HG03521 (cell line): ENCODE results near the gene GATB.

Experiments used
- ATAC-seq: cut with Tn5 transposase; IDR thresholded peaks from one replicate; pipeline ENCODE4 v1.9.1; 2021; ENCODE audit warnings: mild to moderate bottlenecking, moderate library complexity; ENCODE audit not compliant: unreplicated experiment

Gene GATB

DNA sequence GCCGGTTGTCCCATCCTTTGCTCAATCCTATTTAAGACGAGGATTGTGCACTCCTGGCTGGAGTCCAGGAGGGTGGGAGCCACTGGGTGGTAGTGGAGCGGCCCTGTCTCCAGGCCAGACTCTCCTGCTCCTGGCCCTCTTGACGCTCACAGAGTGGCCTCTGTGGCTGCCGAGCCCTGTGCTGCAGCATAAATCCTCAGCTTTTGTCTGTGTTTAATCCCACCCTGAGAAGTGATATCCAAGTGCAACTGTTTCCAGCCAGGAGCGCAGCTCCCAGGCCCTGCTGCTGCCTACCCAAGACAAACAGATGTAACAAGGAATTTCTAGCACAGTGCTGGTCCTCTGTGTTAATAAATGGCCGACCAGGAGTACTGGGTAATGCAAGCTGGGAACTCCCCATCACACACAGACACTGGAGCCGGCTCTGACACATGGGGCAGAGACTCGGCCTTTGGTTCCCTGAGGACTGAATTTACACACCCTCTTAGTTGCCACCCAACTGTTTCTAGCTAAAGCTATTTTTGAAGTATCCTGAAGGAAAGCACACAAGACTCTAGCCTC is 85.3 kb downstream of the GATB start:
- no peak for ATAC-seq

DNA sequence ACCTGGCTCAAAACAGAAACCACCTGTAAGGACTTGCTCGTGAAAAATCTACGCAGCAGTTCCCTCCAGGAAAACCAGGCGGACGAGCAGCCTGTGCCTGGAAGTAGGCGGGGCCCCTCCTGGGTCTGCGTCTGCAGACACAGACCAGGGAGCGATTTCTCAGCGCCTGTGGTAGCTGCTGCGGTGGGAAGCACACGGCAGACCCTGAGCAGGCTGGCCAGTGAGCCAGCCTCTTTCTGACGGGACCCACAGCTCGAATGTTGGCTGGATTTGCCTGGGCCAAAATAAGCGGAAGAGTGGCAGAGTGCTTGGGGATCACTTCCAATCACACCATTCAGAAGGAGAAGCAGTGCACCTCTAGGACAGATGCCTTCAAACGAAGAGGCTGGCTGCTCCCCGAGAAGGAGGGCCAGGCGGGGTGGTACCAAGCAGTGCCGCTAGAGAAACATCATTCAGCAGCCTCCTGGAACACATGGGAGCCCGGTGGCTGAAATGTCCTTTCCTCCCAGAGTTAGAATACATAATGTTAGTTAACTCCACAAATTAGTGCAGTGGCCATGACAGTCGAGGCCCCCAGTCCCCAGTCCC is 85.9 kb downstream of the GATB start:
- no peak for ATAC-seq

DNA sequence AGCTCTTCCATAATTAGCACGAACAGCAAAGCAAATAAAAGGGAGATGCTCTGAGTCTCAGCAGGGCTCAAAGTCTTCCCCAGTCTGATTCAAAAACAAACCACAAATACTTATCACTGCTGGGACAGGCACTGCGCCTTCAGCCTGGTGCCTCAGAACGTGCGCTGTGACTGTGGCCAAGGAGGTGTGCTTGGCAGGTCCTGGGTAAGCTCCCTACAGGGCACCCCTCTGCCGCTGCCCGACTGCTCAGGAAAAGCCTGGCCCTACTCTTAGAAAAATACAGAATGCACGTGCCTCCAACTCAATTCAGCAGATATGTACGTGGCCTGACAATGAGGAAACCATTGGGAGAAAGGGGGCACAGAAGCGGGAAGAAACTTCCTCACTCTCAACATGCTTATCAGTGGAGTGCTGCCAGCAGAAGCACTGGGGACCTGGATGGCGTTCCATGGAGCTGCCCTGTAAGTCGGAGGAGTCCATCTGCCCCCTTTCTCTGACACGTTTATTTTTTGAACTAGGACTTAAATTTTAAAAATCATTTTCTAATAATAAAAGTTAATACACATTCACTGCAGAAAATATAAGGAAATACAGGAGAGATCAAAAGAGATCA is 86.8 kb downstream of the GATB start:
- no peak for ATAC-seq

DNA sequence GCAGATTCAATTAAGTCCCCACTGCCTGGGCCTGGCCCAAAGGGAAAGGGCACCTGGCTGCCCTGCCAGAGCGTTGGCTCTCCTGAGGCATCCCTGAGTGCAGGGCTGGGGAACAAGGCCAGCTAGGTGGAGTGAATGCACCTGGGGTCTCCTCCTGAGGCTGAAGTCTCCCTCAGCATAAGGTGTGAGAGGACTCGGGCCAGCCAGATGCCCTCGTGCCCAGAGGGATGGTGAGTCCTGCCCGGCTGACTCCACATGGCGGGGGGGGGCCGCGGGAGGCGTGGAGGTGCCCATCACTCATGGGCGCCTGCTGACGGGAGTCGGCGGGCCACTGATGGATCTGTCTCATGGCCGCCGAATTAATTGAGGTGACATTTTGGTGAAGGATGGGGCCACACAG is 87.8 kb downstream of the GATB start:
- ATAC-seq: no peak

- no peak for ATAC-seq
Observed at GRCh38 chr4:151671541-151672059, 89.2 kb downstream of the GATB start.

GRCh38 chr4:151670843-151671242 is 90.0 kb downstream of the GATB start:
- ATAC-seq: no peak

GRCh38 chr4:151669990-151670389 is 90.8 kb downstream of the GATB start:
- ATAC-seq: no peak

DNA sequence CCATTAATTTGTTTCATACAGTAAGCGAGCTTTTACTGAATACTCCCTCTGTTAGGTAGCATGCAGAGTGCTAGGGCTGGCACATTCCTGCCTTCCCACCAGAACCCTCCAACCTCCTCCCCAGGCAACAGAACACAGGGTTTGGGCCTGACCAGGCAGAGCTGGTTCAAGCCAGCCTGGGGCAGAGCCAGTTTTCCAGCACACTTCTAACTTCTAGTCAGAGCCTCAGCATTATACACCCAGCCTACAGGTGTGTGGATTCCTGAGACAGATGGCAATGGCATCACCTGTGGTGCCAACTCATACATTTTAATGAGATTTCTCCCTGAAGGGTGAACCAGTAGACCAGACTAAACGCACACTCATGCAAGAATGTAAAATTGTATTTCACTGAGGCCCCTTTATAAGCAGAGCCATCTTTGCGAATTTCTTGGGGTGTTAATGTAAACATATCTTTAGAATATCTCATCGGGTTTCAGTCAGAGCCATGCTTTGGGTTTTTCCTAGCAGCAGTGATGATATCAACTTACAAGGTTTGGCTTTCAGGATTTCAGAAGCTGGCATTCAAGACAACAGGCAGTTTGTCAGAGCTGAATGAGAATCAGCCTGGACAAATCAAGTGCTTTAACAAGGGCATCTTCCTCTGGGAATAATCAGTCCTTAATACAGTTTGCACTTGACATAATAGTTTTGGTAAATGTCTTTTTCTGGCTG is 92.0 kb downstream of the GATB start:
- no peak for ATAC-seq

GRCh38 chr4:151667666-151668065 is 93.1 kb downstream of the GATB start:
- ATAC-seq: no peak

GRCh38 chr4:151667048-151667447 is 93.8 kb downstream of the GATB start:
- no peak for ATAC-seq

DNA sequence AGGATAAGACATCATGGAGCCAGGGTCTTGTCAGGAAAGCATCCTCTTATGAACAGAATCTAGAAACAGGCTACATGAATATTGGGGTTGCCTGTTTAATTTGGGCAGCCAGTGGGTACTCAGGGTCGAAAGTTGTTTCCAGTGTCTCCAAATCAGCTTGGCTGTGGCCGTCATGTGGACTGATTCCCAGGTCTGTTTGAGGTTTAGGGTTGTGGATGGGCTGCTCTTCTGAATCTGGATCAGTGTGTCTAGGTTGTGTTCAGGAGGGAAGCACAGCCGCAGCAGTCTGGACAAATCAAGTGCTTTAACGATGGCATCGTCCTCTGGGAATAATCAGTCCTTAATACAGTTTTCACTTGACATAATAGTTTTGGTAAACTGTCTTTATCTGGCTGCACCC is 94.3 kb downstream of the GATB start:
- ATAC-seq: no peak

DNA sequence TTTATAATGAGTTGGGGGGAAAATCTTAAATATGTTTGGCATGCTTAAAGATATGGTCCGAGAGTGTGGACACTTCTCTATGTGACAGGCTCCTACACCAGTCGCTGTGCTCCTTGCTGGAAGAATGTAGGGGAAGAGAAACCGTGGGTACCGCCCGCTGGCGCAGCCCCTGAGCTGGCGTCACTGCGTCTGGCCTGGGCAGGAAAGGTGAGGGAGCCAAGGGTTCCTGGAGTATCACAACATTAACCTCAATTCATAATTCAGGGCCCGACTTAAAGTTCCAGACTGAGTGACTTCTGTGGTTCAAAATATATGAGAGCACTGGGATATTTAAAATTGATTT is 95.1 kb downstream of the GATB start:
- ATAC-seq: no peak

DNA sequence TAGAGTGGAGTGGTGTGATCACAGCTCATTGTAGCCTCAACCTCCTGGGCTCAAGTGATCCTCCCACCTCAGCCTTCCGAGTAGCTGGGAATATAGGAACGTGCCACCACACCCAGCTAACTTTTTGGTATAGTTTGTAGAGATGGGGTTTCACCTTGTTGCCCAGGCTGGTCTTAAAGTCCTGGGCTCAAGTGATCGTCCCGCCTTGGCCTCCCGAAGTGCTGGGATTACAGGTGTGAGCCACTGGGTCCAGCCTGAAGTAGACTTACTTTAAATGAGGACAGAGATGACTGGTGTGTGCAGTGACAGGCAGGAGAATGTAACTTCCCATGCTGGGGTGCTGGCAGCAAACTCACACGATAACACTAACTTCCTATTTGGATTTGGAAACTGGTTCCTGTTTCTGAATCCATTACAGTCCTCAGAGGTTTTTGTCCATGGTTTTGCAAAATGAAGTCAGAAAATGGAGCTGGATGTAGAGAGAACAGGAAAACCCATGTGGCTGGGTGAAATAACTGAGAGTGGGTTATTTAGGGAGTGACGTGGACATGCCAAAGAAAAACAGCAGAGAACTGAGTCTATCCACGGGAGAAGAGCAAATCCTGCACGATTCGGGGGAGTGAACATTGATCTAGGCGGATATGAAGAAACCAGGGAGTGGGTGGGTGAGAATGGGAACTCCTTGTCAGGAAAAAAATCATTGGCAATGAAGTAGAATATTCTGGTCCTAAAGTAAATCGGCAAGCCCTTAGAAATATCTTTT is 95.6 kb downstream of the GATB start:
- no peak for ATAC-seq

GRCh38 chr4:151664289-151664688 is 96.5 kb downstream of the GATB start:
- no peak for ATAC-seq

DNA sequence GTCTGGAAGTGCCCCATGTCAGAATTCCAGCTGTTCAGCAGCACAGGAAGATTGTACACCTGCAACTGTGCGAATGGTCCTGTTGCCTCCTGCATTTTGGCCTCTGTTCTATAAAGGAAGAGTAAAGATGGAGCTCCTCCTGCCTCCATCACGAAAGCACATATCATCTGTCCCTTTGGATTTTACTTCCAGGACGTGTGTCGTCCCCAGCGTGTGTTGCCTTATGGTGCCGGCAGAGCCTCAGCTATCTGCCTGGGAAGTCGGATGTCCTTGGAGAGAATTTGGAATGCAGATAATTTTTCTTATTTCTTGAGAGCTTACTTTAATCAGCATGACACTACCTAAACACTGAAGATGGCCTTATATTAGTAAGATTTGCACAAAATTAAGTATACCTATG is 97.7 kb downstream of the GATB start:
- ATAC-seq: no peak

DNA sequence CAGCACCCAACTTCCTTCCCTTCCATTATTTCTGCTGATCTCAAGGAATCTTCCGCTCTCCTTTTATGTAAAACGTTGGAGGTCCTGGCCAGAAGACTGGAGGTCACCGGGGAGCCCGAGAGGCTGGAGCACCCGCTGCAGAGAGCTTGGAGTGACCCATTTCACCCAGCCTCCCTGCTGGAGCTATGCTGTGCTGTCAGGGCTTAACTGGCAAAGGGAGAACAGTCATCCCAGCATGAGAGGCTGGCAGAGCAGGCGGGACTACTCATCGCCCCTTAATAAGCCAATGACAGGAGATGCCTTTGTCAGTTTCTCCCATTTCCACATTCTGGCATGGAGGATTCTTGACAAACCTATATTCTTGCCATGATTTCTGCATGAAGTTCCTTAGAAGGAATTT is 98.9 kb downstream of the GATB start:
- ATAC-seq: no peak

DNA sequence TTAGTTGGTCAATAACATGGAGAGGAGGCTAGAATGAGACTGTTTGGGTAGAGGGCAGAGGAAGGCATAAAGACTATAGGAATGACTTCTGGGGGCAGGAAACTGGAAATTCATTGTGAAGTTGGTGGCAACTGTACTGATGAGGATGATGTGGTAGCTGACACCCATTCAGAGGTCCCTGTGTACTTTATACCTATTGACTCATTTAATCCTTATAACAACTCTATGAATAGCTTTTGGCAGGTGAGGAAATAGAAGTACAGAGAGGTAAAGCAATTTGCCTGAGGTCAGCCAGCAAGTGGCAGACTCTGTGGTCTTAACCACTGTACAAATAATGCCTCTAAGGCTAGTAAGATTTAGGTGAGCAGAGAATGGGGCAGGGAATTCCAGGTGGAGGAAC is 100.1 kb downstream of the GATB start:
- no peak for ATAC-seq

GRCh38 chr4:151659601-151660364 is 101.0 kb downstream of the GATB start:
- ATAC-seq: no peak

DNA sequence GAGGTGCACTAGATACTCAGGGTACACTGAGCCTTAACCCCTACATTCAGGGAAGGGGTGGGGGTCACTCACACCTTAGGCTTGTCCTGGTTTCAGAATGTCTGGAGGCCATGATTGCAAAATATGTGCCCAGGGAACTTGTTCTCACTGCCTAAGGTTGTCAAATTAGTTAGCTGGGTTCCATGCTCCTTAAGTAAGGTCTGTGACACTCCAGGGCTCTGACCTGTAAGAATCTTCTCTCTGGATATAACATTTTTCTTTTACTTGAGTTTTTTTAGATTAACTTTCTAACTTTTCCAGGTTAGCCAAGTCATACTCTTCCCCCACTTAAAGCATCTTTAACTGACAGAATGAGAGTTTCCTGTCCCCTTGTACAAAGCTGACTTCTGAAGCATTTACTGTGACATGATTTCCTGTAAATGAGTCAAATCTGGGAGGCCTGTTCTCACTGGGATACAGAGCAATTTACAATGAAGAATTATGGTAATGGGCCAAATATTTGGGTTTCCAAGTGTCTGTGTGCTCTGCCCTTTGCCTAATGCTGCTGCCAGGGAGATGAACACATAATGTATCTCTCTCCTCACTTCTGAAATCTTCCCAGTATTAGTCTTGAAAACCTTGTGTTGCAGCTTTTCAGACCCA is 101.7 kb downstream of the GATB start:
- ATAC-seq: no peak

- no peak for ATAC-seq
Observed at GRCh38 chr4:151657896-151658295, 102.9 kb downstream of the GATB start.
